Measurements from ENCODE around the gene AOC2. TPM values are rescaled to one million over a fixed set of nuclear protein-coding genes. Genes with fewer than 3 reads are reported as not detected.

Gene AOC2
- total and polyA plus RNA-seq, 2 of the 13 experiments (the other 11 are each of a cell fraction or from before 2014, with no cell fraction given), result 1.2 to 3.3 TPM

GRCh38 chr17:42832934-42833766 lies 11.2 kb upstream of the AOC2 start, which contains the start of gene PSME3 (continued):
- peak; percentile 43 for TF ChIP-seq ZNF331 (CRISPR knock-in tag; IDR thresholded peaks at IDR 0.05)
- TF ChIP-seq KLF12 (CRISPR knock-in tag; IDR thresholded peaks at IDR 0.05; ENCODE audit: borderline replicate concordance), result peak; percentile 77; the same call in 1 of the 2 replicates
- TF ChIP-seq ZNF552 (CRISPR knock-in tag; IDR thresholded peaks at IDR 0.05; ENCODE audit: borderline replicate concordance), result peak; percentile 83
- 0 out of 2 replicates have a peak, but pooled peaks have one; percentile 40 for TF ChIP-seq ZNF432 (CRISPR knock-in tag; IDR thresholded peaks at IDR 0.05; ENCODE audit: borderline replicate concordance)
- TF ChIP-seq ADNP (CRISPR knock-in tag; IDR thresholded peaks at IDR 0.05), result no peak
- TF ChIP-seq BCLAF1 (IDR thresholded peaks at IDR 0.05), result no peak
- TF ChIP-seq ELF3 (CRISPR knock-in tag; IDR thresholded peaks at IDR 0.05), result peak; percentile 62
- peak; percentile 83; the same call in 1 of the 2 replicates for TF ChIP-seq ZNF180 (CRISPR knock-in tag; IDR thresholded peaks at IDR 0.05; ENCODE audit: borderline replicate concordance, low read depth)
- peak; percentile 98 for TF ChIP-seq KDM5B (CRISPR knock-in tag; IDR thresholded peaks at IDR 0.05; ENCODE audit: borderline replicate concordance)
- TF ChIP-seq ZNF232 (CRISPR knock-in tag; IDR thresholded peaks at IDR 0.05; ENCODE audit: borderline replicate concordance), result peak; percentile 12; the same call in 1 of the 2 replicates
- peak; percentile 96 for TF ChIP-seq ARNTL (CRISPR knock-in tag; IDR thresholded peaks at IDR 0.05)
- peak; percentile 62 for TF ChIP-seq ZBTB14 (CRISPR knock-in tag; IDR thresholded peaks at IDR 0.05)
- TF ChIP-seq NFYB (CRISPR knock-in tag; IDR thresholded peaks at IDR 0.05), result peak; percentile 68
- TF ChIP-seq ZSCAN30 (CRISPR knock-in tag; IDR thresholded peaks at IDR 0.05), result 0 out of 2 replicates have a peak, but pooled peaks have one; percentile 34
- TF ChIP-seq ZNF710 (CRISPR knock-in tag; IDR thresholded peaks at IDR 0.05; ENCODE audit: borderline replicate concordance), result peak; percentile 85
- no peak; the same call in 1 of the 2 replicates for TF ChIP-seq ZNF83 (CRISPR knock-in tag; IDR thresholded peaks at IDR 0.05; ENCODE audit: borderline replicate concordance)
- TF ChIP-seq HMGXB4 (CRISPR knock-in tag; IDR thresholded peaks at IDR 0.05; ENCODE audit: borderline replicate concordance in 1 of 2, low read depth in 1 of 2), result peak; percentile 75 to 98

Measured in HepG2 (cell line).